IMR-90 (cell line): ENCODE measurements around the gene ARFGEF3. TPM values are rescaled to one million over a fixed set of nuclear protein-coding genes. Genes with fewer than 3 reads are reported as not detected.

Experiments
- ATAC-seq: fragments of 200-7000 bp; cut with Tn5 transposase; 2 replicates; pipeline ENCODE4 v1.9.1; 2020; ENCODE audit warnings: low read depth, mild to moderate bottlenecking, moderate library complexity
- BruUV-seq: library from RNA; stranded (reverse); fragments of 400-500 nt; replicated peaks from 2 replicates; lab custom pipeline; 2021; lab: Mats Ljungman, UMichigan
- CTCF ChIA-PET: fragments of 300-600 bp; formaldehyde crosslinking; extraction: SDS; loops from one replicate; lab custom pipeline; 2021; ENCODE audit warnings: antibody characterized with exemption; lab: Yijun Ruan, JAX
- POLR2A ChIA-PET: fragments of 300-600 bp; sonication (Branson Sonifier 250); formaldehyde crosslinking; loops from one replicate; lab custom pipeline; 2022; ENCODE audit warnings: antibody characterized with exemption; ENCODE audit not compliant: unreplicated experiment; lab: Charles Lee
- DNase-seq: peaks from one replicate; pipeline ENCODE4 v3.0.0; 2013
- H2AFZ ChIP-seq: replicated peaks from 2 replicates; pipeline ENCODE3; 2013; ENCODE audit warnings: low read length, mild to moderate bottlenecking; ENCODE audit not compliant: poor library complexity
- H2AK5ac ChIP-seq: 2 replicates; pipeline ENCODE4 v1.6.1; 2013; ENCODE audit warnings: low read depth, low read length, inconsistent platforms
- H2AK9ac ChIP-seq: replicated peaks from 2 replicates; pipeline ENCODE3; 2013; ENCODE audit warnings: mild to moderate bottlenecking, low read depth, low read length, moderate library complexity; ENCODE audit not compliant: poor library complexity
- H2BK120ac ChIP-seq: 2 replicates; pipeline ENCODE4 v1.6.1; 2013; ENCODE audit warnings: low read depth, low read length, inconsistent platforms
- H2BK15ac ChIP-seq: 3 replicates; pipeline ENCODE4 v1.6.1; 2013; ENCODE audit warnings: low read depth, low read length, inconsistent platforms
- H2BK20ac ChIP-seq: 2 replicates; pipeline ENCODE4 v1.6.1; 2013; ENCODE audit warnings: low read depth, mild to moderate bottlenecking, inconsistent platforms, low read length, moderate library complexity
- H2BK5ac ChIP-seq: 2 replicates; pipeline ENCODE4 v1.6.1; 2013; ENCODE audit warnings: mild to moderate bottlenecking, low read depth, low read length, inconsistent platforms; ENCODE audit not compliant: poor library complexity, severe bottlenecking
- H3K14ac ChIP-seq: replicated peaks from 2 replicates; pipeline ENCODE4 v1.6.1; 2013; ENCODE audit warnings: low read depth, low read length, inconsistent platforms
- H3K18ac ChIP-seq: 2 replicates; pipeline ENCODE4 v1.6.1; 2013; ENCODE audit warnings: low read depth, low read length, control low read depth
- H3K23ac ChIP-seq: 2 replicates; pipeline ENCODE4 v1.6.1; 2013; ENCODE audit warnings: low read depth, low read length, inconsistent platforms
- H3K27ac ChIP-seq: 2 replicates; pipeline ENCODE4 v1.5.1; 2013; ENCODE audit warnings: mild to moderate bottlenecking, control low read depth, low read length; ENCODE audit not compliant: insufficient read depth
- H3K27me3 ChIP-seq: 2 replicates; pipeline ENCODE4 v1.6.1; 2013; ENCODE audit warnings: low read length; ENCODE audit not compliant: control insufficient read depth, insufficient read depth
- H3K36me3 ChIP-seq: 2 replicates; pipeline ENCODE4 v1.6.1; 2013; ENCODE audit warnings: low read length, mixed read lengths; ENCODE audit not compliant: control insufficient read depth, insufficient read depth
- H3K4ac ChIP-seq: 2 replicates; pipeline ENCODE4 v1.6.1; 2013; ENCODE audit warnings: low read depth, low read length, inconsistent platforms
- H3K4me1 ChIP-seq: 2 replicates; pipeline ENCODE4 v1.6.1; 2013; ENCODE audit warnings: low read length, mixed read lengths; ENCODE audit not compliant: control insufficient read depth, insufficient read depth
- H3K4me2 ChIP-seq: 2 replicates; pipeline ENCODE4 v1.6.1; 2013; ENCODE audit warnings: low read depth, mild to moderate bottlenecking, control low read depth, low read length, moderate library complexity
- H3K4me3 ChIP-seq: 2 replicates; pipeline ENCODE4 v1.5.1; 2013; ENCODE audit warnings: low read depth, mild to moderate bottlenecking, control low read depth, low read length, moderate library complexity; ENCODE audit not compliant: insufficient read depth
- H3K56ac ChIP-seq: 2 replicates; pipeline ENCODE4 v1.6.1; 2013; ENCODE audit warnings: low read length, inconsistent platforms; ENCODE audit not compliant: insufficient read depth; ENCODE audit errors: extremely low read depth
- H3K79me1 ChIP-seq, 2 experiments: 2 replicates each; pipeline ENCODE4 v1.6.1; 2013; ENCODE audit warnings: low read length in 2 of 2, inconsistent platforms in 1 of 2, low read depth in 1 of 2
- H3K9ac ChIP-seq: 2 replicates; pipeline ENCODE4 v1.6.1; 2013; ENCODE audit warnings: low read depth, low read length, control low read depth
- H3K9me1 ChIP-seq: 2 replicates; pipeline ENCODE4 v1.6.1; 2013; ENCODE audit warnings: low read length, inconsistent platforms; ENCODE audit not compliant: insufficient read depth
- H3K9me3 ChIP-seq: 2 replicates; pipeline ENCODE4 v1.6.1; 2013; ENCODE audit warnings: low read length; ENCODE audit not compliant: control insufficient read depth, insufficient read depth
- H4K20me1 ChIP-seq: 2 replicates; pipeline ENCODE4 v1.6.1; 2013; ENCODE audit warnings: low read length, inconsistent platforms; ENCODE audit not compliant: insufficient read depth
- H4K5ac ChIP-seq: 2 replicates; pipeline ENCODE4 v1.6.1; 2013; ENCODE audit warnings: mild to moderate bottlenecking, low read depth, low read length, control low read depth
- H4K8ac ChIP-seq, 2 experiments: 2 replicates each; pipeline ENCODE4 v1.6.1; 2013; ENCODE audit warnings: low read depth in 2 of 2, low read length in 2 of 2, control low read depth in 1 of 2, inconsistent platforms in 1 of 2
- H4K91ac ChIP-seq: 2 replicates; pipeline ENCODE4 v1.6.1; 2013; ENCODE audit warnings: low read depth, low read length, inconsistent platforms; ENCODE audit not compliant: insufficient read depth
- CHD1 ChIP-seq: IDR thresholded peaks from 2 replicates; pipeline ENCODE4 v1.6.1; 2012; ENCODE audit warnings: low read depth, low read length, improper control_type of control experiment
- MAFK ChIP-seq: IDR thresholded peaks from 2 replicates; pipeline ENCODE4 v1.6.1; 2012; ENCODE audit warnings: low read depth, low read length, improper control_type of control experiment
- MXI1 ChIP-seq: IDR thresholded peaks from 2 replicates; pipeline ENCODE4 v1.6.1; 2012; ENCODE audit warnings: low read depth, mild to moderate bottlenecking, low read length, moderate library complexity, borderline replicate concordance
- POLR2A ChIP-seq: IDR thresholded peaks from 2 replicates; pipeline ENCODE4 v1.6.1; 2012; ENCODE audit warnings: mild to moderate bottlenecking, low read depth, low read length
- RFX5 ChIP-seq: IDR thresholded peaks from 2 replicates; pipeline ENCODE4 v1.8.0; 2012; ENCODE audit warnings: low read depth, mild to moderate bottlenecking, low read length, moderate library complexity
- WGBS, 2 experiments: methylation state at CpG; one replicate each; pipeline versions ENCODE4 v1.1.5 to v1.1.7; 2013; ENCODE audit warnings: missing lambda C conversion rate in 2 of 2; ENCODE audit not compliant: insufficient read length in 1 of 2; ENCODE audit errors: extremely low coverage in 2 of 2; 5-methylcytosine and 5-hydroxymethylcytosine counted together
- dilution Hi-C: fragments of 300-500 bp; cut with HindIII; formaldehyde crosslinking; loops from one replicate; pipeline ENCODE4 v1.14.3; 2018; ENCODE audit warnings: low sequenced_read_pairs; ENCODE audit not compliant: unreplicated experiment
- in situ Hi-C: fragments of 300-500 bp; cut with MboI; formaldehyde crosslinking; loops from 3 replicates; pipeline ENCODE4 v1.14.3; 2019; ENCODE audit warnings: low sequenced_read_pairs, inconsistent platforms, mixed read lengths
- intact Hi-C: fragments of 100-400 bp; cut with micrococcal nuclease; formaldehyde crosslinking; loops from 2 replicates; pipeline ENCODE4 v1.10.0; 2022
- polyA plus RNA-seq, 3 experiments: library from polyadenylated mRNA; depleted of rRNA; stranded (reverse); fragments of >200 nt; gene quantifications; 2 replicates each; pipeline ENCODE4 v1.2.3, GENCODE V29; 2012; ENCODE audit warnings: low replicate concordance in 1 of 3
- total RNA-seq: library from RNA; depleted of rRNA; stranded (reverse); fragments of >200 nt; gene quantifications from 2 replicates; pipeline ENCODE4 v1.2.3, GENCODE V29; 2012

The ARFGEF3 gene
- total and polyA plus RNA-seq, 2 of the 4 experiments (the other 2 are of a cell fraction): under 0.01 to 0.02 TPM

DNA sequence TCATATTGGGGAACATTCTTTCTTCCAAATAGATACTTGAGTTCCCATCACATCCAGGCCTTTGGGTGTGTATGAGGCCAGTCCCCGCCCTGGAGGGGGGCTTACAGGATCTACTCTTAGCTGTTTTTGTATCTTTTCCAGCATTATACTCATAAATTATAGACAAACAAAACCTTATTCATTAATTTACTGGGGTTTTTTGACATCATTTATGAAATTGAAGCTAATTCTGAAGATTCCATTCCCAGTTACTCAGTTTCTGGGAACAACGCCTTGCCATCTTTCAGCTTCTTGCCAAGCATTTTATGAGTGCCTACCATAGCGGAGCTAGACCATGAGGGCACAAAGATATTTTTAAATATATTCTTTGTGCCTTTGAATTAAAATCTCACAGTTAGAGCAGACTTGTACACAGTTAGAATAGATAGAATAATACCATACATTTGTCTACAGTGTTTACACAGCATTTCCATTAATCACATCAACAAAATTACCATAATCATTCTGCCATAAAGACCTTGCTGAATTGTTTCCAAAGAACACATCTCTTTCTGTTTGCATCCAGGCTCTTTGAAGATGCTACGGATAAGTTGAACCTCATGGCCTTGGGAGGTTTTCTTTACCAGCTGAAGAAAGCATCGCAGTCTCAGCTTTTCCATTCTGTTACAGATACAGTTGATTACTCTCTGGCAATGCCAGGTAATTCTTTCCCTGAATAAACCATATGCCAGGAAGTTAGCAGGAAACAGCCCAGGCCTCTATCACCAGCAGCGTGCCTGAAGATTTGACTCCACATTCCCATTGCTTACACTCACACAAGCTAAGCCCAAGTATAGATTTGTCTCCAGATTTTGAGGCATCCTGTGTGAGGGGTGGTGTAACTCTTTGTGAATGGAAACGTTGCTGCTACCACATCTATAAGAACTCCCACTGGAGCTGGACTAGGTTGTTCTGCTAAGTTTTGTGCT is 132.0 kb downstream of the ARFGEF3 start (continued):
- TF ChIP-seq MAFK (no peak), RFX5 (no peak)

- H3K4me2 ChIP-seq: no peak overlapping the region
- peaks cover 4% of the 10 kb centered on the region; the same call in 1 of the 2 replicates for H3K9me1 ChIP-seq
- no peak overlapping the region for H3K4ac ChIP-seq
- TF ChIP-seq POLR2A: no peak
- TF ChIP-seq CHD1: no peak
- no peak for TF ChIP-seq MXI1
- TF ChIP-seq RFX5: no peak
- H3K4me1 ChIP-seq: no peaks in the 10 kb centered on the region; the same call in 1 of the 2 replicates
- ChIA-PET POLR2A (no interaction called here), CTCF (no interaction called here)
- no peak overlapping the region for H3K14ac ChIP-seq
- no peak overlapping the region for H4K8ac ChIP-seq
- WGBS, 2 experiments: no CpG with 5 or more reads among the region's 9 CpGs
- peaks cover 9% of the 10 kb centered on the region for H3K27me3 ChIP-seq
- H3K4me3 ChIP-seq: no peak overlapping the region
- in situ Hi-C loops: no loop called here
- intact Hi-C loops: no loop called here
- no peak overlapping the region for H2BK15ac ChIP-seq
- H2BK20ac ChIP-seq: no peak overlapping the region
- no peak overlapping the region for H4K91ac ChIP-seq
- no peak overlapping the region for H2AK9ac ChIP-seq
- ATAC-seq: no peak
- no peaks in the 10 kb centered on the region for H3K36me3 ChIP-seq
- no TSS peak for BruUV-seq
- no peak overlapping the region for H3K18ac ChIP-seq
- dilution Hi-C loops: no loop called here
- no peak overlapping the region for H2BK5ac ChIP-seq
- no peak overlapping the region for H2AFZ ChIP-seq
- no peak overlapping the region for H3K27ac ChIP-seq
- H4K20me1 ChIP-seq: no peaks in the 10 kb centered on the region
- H2BK120ac ChIP-seq: no peak overlapping the region
- H3K56ac ChIP-seq: no peak overlapping the region
- no peak overlapping the region for H2AK5ac ChIP-seq
- no peak overlapping the region for H3K23ac ChIP-seq
- no peak overlapping the region for H3K9ac ChIP-seq
- DNase-seq: no peak
- H3K79me1 ChIP-seq: no peaks in the 10 kb centered on the region
- H4K5ac ChIP-seq: no peak overlapping the region
- H3K9me3 ChIP-seq: no peaks in the 10 kb centered on the region
These were observed 134.6 kb downstream of the ARFGEF3 start for GRCh38 chr6:138296381-138296780.
